Natural killer cell (primary cell): ENCODE measurements around the gene MGMT. TPM values are rescaled to one million over a fixed set of nuclear protein-coding genes. Genes with fewer than 3 reads are reported as not detected.
A peak's percentile ranks its signal among the peaks of the same experiment; 100 is the strongest.

ENCODE experiments used
- ATAC-seq, 3 donors: fragments of 150-1000 bp in 2 of 3; fragments of 200-7000 bp in 1 of 3; cut with Tn5 transposase; 1 replicate in 1 of 3; 2 replicates in 2 of 3; pipeline ENCODE4 v1.10.0; 2021; ENCODE audit warnings: mild to moderate bottlenecking in 2 of 3, moderate library complexity in 2 of 3
- DNase-seq, 2 donors: peaks; one replicate each; pipeline versions ENCODE4 v3.0.0 to v3.0.0-alpha.2; 2013 to 2021; ENCODE audit warnings: mixed read lengths in 1 of 2
- H3K27ac ChIP-seq: one replicate; pipeline ENCODE4 v1.5.1; 2013; ENCODE audit warnings: mild to moderate bottlenecking, low read length
- H3K27me3 ChIP-seq: one replicate; pipeline ENCODE4 v1.6.1; 2013; ENCODE audit warnings: low read length; ENCODE audit not compliant: control insufficient read depth, insufficient read depth
- H3K36me3 ChIP-seq: one replicate; pipeline ENCODE4 v1.6.1; 2013; ENCODE audit warnings: low read length; ENCODE audit not compliant: control insufficient read depth, insufficient read depth
- H3K4me1 ChIP-seq: one replicate; pipeline ENCODE4 v1.6.1; 2013; ENCODE audit warnings: low read length; ENCODE audit not compliant: control insufficient read depth, insufficient read depth
- H3K4me3 ChIP-seq: one replicate; pipeline ENCODE4 v1.5.1; 2013; ENCODE audit warnings: low read length
- H3K9me3 ChIP-seq: one replicate; pipeline ENCODE4 v1.6.1; 2013; ENCODE audit warnings: low read length; ENCODE audit not compliant: control insufficient read depth, insufficient read depth
- H3K27ac Mint-ChIP-seq, 2 donors: one replicate each; pipeline ENCODE4 v1.8.0; 2022; ENCODE audit warnings: mild to moderate bottlenecking in 2 of 2, mixed read lengths in 2 of 2, moderate library complexity in 1 of 2
- H3K27me3 Mint-ChIP-seq, 2 donors: one replicate each; pipeline ENCODE4 v1.8.0; 2022; ENCODE audit warnings: low read depth in 2 of 2, mixed read lengths in 2 of 2
- H3K36me3 Mint-ChIP-seq: one replicate; pipeline ENCODE4 v1.8.0; 2022; ENCODE audit warnings: mixed read lengths
- H3K4me1 Mint-ChIP-seq, 2 donors: one replicate each; pipeline ENCODE4 v1.8.0; 2022; ENCODE audit warnings: mixed read lengths in 2 of 2
- H3K4me3 Mint-ChIP-seq: one replicate; pipeline ENCODE4 v1.8.0; 2022; ENCODE audit warnings: mild to moderate bottlenecking, moderate library complexity, mixed read lengths
- H3K9me3 Mint-ChIP-seq, 2 donors: one replicate each; pipeline ENCODE4 v1.8.0; 2022; ENCODE audit warnings: mixed read lengths in 2 of 2
- CTCF ChIP-seq: fragments of 200-600 bp; IDR thresholded peaks from one replicate; pipeline ENCODE4 v1.8.0; 2022; ENCODE audit warnings: antibody characterized with exemption
- WGBS: methylation state at CpG from one replicate; pipeline ENCODE4 v1.1.7; 2013; ENCODE audit warnings: missing lambda C conversion rate; ENCODE audit not compliant: insufficient coverage; 5-methylcytosine and 5-hydroxymethylcytosine counted together
- intact Hi-C: fragments of 100-400 bp; cut with micrococcal nuclease; formaldehyde crosslinking; loops from one replicate; pipeline ENCODE4 v1.14.2; 2022
- total RNA-seq, 4 donors: library from RNA; stranded (reverse); fragments of 120-200 nt in 1 of 4; gene quantifications; one replicate each; pipeline versions ENCODE4 v1.2.3 to v1.2.4, GENCODE V29; 2013 to 2022

Gene MGMT
- total RNA-seq, 3 donors from 2014 or later (not counting 1 experiment from before 2014, with no cell fraction given), result 16.5 to 19.7 (median 18.8) TPM

- Mint-ChIP-seq H3K36me3 (no peaks in the 10 kb centered on the region), H3K4me3 (no peak overlapping the region), H3K27me3 (no peaks in the 10 kb centered on the region), H3K9me3 (no peaks in the 10 kb centered on the region), H3K27ac (no peak overlapping the region), H3K4me1 (peaks cover 25 to 35% of the 10 kb centered on the region in 2 donors)
- 97% methylated on average over 14 of the region's 14 CpGs for WGBS
- no peaks in the 10 kb centered on the region for H3K36me3 ChIP-seq
- no peaks in the 10 kb centered on the region for H3K27me3 ChIP-seq
- TF ChIP-seq CTCF, result no peak
- no peak overlapping the region for H3K27ac ChIP-seq
- intact Hi-C loops, result no loop called here
- no peaks in the 10 kb centered on the region for H3K9me3 ChIP-seq
- ATAC-seq (peak in 1 of 3 donors; percentile 24), DNase-seq (no peak)
- no peak overlapping the region for H3K4me3 ChIP-seq
- no peaks in the 10 kb centered on the region for H3K4me1 ChIP-seq
Measured at GRCh38 chr10:129615921-129616525, 149.0 kb downstream of the MGMT start.

- DNase-seq, result no peak
- WGBS, result 100% methylated on average over 3 of the region's 3 CpGs
- Mint-ChIP-seq H3K9me3 (no peaks in the 10 kb centered on the region), H3K27me3 (no peaks in the 10 kb centered on the region), H3K4me1 (peaks cover 30 to 45% of the 10 kb centered on the region in 2 donors), H3K36me3 (no peaks in the 10 kb centered on the region), H3K4me3 (no peak overlapping the region), H3K27ac (no peak overlapping the region)
- no peaks in the 10 kb centered on the region for H3K27me3 ChIP-seq
- H3K4me1 ChIP-seq, result no peaks in the 10 kb centered on the region
- TF ChIP-seq CTCF, result no peak
- no peak overlapping the region for H3K27ac ChIP-seq
- no peaks in the 10 kb centered on the region for H3K9me3 ChIP-seq
- H3K36me3 ChIP-seq, result no peaks in the 10 kb centered on the region
- ATAC-seq, result no peak
- intact Hi-C loops, result no loop called here
- no peak overlapping the region for H3K4me3 ChIP-seq
Measured at GRCh38 chr10:129617768-129618167, 150.7 kb downstream of the MGMT start.

GRCh38 chr10:129621062-129621461, 154.0 kb downstream of the MGMT start:
- WGBS, result 83% methylated on average over 6 of the region's 7 CpGs
- Mint-ChIP-seq H3K36me3 (no peaks in the 10 kb centered on the region), H3K4me3 (no peak overlapping the region)

More at GRCh38 chr10:129621062-129621461, 154.0 kb downstream of the MGMT start:
- no peaks in the 10 kb centered on the region for H3K4me1 ChIP-seq
- no peaks in the 10 kb centered on the region for H3K9me3 ChIP-seq
- ATAC-seq (no peak), DNase-seq (no peak)
- Mint-ChIP-seq H3K9me3 (no peaks in the 10 kb centered on the region), H3K27me3 (no peaks in the 10 kb centered on the region), H3K4me1 (peaks cover 29 to 30% of the 10 kb centered on the region in 2 donors), H3K27ac (no peak overlapping the region)
- H3K4me3 ChIP-seq, result no peak overlapping the region
- no peak for TF ChIP-seq CTCF
- intact Hi-C loops, result no loop called here
- H3K27me3 ChIP-seq, result no peaks in the 10 kb centered on the region
- H3K36me3 ChIP-seq, result no peaks in the 10 kb centered on the region
- H3K27ac ChIP-seq, result no peak overlapping the region
